Retinal pigment epithelial cell (primary cell): Measurements from ENCODE around the gene PPT2.

ENCODE experiments used
- DNase-seq: peaks from one replicate; pipeline ENCODE4 v3.0.0-alpha.2; 2010; ENCODE audit warnings: low read depth
- H3K4me3 ChIP-seq: 2 replicates; pipeline ENCODE4 v1.5.1; 2011; ENCODE audit warnings: mild to moderate bottlenecking, low read length, control low read depth, moderate library complexity
- CTCF ChIP-seq: conservative IDR thresholded peaks from 2 replicates; pipeline ENCODE4 v1.5.1; 2011; ENCODE audit warnings: low read depth, low read length, control low read depth, inconsistent platforms

Gene PPT2

DNA sequence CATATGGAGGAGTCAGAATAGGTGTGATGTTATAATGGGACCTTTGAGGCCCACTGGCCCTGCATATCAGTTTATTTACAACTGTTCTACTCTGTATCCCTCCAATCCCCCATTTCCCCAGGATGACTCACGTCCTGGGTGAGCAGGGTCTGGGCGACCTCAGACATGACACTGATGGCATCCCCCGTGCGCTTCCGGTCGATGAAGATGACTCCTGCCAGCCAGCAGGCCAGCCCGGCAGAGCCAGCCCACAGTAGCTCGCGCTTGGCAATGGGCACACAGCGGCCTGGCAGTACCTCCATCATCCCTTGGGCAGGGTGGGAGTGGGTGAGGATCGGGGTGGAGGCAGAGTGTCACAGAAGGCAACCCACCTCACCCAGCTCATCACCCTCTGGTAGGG, 16.4 kb downstream of the PPT2 start:
- TF ChIP-seq CTCF: no peak
- H3K4me3 ChIP-seq: no peak overlapping the region
- no peak for DNase-seq

DNA sequence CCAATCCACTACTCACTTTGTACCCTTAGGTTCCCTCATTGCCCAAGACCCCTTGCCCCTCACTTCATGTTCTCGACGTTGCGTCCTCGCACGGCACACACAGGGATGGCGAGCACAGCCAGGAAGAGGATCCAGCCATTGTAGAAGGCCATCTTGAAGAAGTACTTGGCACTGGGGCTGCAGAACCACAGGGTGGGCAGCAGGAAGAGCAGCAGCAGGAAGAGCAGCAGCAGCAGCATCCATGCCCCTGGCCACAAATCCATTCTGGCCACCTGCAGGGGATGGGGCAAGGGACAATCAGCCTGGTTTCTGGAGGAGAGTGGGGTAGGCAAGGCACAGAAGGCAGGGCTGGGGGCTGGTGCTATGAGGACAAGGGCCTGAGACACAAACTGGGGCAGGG, 17.3 kb downstream of the PPT2 start:
- DNase-seq: no peak
- TF ChIP-seq CTCF: no peak
- no peak overlapping the region for H3K4me3 ChIP-seq

DNA sequence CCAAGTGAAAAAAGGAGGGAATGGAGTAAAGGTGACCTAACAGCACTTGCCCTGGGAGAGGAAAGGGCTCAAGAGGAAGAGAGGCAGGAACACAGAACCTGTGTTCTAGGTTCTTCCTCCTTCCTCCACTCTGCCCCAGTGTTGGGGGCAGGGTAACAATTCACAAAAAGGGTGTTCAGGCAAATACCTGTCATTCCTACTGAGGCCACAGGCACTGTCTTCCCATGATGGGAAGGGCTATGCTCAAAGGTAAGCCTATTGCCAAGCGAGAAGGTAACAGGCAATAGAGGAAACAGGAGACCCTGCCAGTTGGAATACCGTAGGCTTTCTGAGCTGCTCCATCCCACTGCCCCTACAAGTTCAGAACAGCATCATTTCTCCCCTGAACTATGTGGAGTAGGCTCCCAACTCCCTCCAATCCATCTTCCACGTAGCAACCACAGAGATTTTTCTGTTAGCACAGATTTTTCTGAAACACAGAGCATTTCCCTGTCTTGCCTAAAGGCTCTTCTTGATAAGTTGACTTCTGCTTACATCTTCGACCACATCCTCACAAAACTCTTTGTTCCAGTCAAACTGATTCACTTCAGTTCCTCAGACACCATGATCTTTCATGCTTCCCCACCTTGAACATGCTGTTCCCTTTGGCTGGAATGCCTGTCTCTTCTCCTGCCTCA, 19.2 kb downstream of the PPT2 start:
- no peak for TF ChIP-seq CTCF
- DNase-seq: no peak

GRCh38 chr6:32174416-32174815, 20.5 kb downstream of the PPT2 start:
- DNase-seq: no peak
- no peak for TF ChIP-seq CTCF
- H3K4me3 ChIP-seq: no peak overlapping the region

More for the DNA sequence above, 19.2 kb downstream of the PPT2 start:
- H3K4me3 ChIP-seq: no peak overlapping the region

DNA sequence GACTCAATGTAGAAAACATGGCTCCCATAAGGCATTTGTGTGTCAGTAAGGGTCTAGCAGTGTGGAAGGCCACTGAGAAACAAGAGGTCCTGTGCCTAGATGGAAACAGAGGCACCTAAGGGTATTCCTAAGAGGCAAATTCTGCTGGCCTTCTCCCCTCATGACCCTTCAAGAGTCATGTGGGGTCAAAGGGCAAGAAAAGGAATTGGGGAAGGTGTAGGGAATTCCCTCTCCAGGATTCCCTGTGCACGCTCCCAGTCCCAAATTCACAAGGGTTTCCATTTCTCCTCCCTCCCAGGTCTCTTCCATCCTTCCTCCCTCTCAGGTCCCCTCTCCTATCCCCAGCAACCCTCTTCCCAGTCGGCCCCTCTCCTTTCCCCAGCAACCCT, 21.4 kb downstream of the PPT2 start:
- DNase-seq: no peak
- peak overlapping the region; percentile 95 for H3K4me3 ChIP-seq
- no peak for TF ChIP-seq CTCF

DNA sequence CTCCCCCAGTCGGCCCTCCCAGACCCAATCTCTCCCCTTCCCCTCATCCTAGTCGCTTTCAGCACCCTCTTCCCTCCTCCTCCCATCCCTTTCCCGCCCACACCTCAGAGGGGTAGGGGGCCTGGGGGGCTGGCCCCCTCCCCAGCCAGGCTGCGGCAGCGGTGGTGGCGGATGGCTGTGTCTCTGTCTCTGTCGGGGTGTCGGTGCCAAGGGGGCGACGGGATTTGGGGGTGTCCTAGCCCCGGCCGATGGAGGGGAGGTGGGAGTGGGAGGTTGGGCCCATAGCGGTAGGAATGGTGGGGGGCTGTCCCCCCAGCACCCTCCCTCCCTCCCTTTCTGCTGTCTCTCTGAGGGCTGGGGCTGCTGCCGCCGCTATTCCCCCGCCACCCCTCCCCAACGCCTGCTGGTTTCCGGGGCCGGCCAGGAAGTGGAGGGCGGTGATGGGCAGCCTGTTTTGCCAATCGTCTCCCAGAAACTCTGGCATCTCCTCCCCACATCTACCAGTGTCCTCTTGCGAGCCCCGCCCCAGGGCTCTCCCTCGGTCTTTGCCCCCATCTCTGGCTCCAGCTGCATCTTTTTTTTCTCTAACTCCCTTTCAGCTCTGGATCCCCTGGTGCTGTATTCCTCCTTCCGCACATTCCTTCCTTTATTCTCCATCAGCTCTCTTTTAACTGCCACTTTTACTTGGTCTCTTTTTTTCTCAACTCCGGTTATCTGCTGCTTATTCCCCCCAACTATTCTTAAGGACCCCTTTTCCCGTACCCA, 22.0 kb downstream of the PPT2 start, which contains the start of gene AGPAT1:
Gene AGPAT1 (minus strand): TSS at position 374 of the 765 bp plus-strand sequence. CDS start 4,588 bp downstream, outside the sequence.
- peak; percentile 89 for DNase-seq
- no peak for TF ChIP-seq CTCF
- H3K4me3 ChIP-seq: peak within 1 kb of the TSS; percentile 95
